Measurements from ENCODE around the gene PLS1. TPM values are rescaled to one million over a fixed set of nuclear protein-coding genes. Genes with fewer than 3 reads are reported as not detected.

PLS1 gene
- polyA plus RNA-seq, 1 experiment: 1.7 TPM

DNA sequence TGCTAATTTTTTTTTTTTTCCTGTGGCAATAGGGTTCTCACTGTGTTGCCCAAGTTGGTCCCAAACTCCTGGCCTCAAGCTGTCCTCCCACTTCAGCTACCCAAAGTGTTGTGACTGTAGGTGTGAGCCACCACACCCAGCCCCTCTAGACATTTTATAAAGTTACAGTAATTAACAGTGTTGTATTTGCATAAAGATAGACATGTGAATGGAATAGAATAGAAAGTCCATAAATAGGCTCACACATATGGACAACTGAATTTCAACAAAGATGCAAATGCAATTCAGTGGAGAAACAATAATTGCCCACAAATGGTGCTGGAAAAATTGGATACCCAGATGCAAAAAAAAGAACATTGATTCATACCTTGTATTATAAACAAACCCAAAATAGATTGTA, 39.9 kb downstream of the PLS1 start:
- TF ChIP-seq, protein P1, sequence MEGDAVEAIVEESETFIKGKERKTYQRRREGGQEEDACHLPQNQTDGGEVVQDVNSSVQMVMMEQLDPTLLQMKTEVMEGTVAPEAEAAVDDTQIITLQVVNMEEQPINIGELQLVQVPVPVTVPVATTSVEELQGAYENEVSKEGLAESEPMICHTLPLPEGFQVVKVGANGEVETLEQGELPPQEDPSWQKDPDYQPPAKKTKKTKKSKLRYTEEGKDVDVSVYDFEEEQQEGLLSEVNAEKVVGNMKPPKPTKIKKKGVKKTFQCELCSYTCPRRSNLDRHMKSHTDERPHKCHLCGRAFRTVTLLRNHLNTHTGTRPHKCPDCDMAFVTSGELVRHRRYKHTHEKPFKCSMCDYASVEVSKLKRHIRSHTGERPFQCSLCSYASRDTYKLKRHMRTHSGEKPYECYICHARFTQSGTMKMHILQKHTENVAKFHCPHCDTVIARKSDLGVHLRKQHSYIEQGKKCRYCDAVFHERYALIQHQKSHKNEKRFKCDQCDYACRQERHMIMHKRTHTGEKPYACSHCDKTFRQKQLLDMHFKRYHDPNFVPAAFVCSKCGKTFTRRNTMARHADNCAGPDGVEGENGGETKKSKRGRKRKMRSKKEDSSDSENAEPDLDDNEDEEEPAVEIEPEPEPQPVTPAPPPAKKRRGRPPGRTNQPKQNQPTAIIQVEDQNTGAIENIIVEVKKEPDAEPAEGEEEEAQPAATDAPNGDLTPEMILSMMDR (IDR thresholded peaks at IDR 0.05; ENCODE audit: low read depth, low read length): no peak
- POLR2A ChIA-PET: no interaction called here
- Histone ChIP-seq H3K9me3 (ENCODE audit: control insufficient read depth, insufficient read depth, low read length) (no peaks in the 10 kb centered on the region), H3K27ac (ENCODE audit: low read depth, low read length) (no peak overlapping the region), H3K27me3 (ENCODE audit: control insufficient read depth, insufficient read depth, low read length) (no peaks in the 10 kb centered on the region), H3K4me3 (ENCODE audit: low read depth, low read length) (no peak overlapping the region)
- CTCF ChIA-PET: no interaction called here
- DNase-seq (ENCODE audit: low read depth, low spot score): no peak

DNA sequence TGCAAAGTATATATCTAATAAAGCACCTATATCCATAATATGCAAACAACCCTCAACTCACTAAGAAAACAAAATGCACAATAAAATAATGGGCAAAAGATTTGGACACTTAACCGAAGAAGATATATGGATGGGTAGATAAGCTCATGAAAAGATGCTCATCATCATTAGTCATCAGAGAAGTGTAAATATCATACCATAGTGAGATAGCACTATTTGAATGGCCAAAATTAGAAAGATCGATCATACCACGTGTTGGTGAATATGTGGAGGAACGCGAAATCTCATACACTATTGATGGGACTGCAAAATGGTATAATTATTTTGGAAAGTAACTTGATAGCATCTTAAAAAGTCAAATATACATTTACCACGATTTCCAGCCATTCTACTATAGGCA, 40.5 kb downstream of the PLS1 start:
- TF ChIP-seq, protein P1 (IDR thresholded peaks at IDR 0.05; ENCODE audit: low read depth, low read length): no peak
- H3K27ac ChIP-seq (ENCODE audit: low read depth, low read length): no peak overlapping the region
- no peak overlapping the region for H3K4me3 ChIP-seq (ENCODE audit: low read depth, low read length)
- no peak for DNase-seq (ENCODE audit: low read depth, low spot score)
- no peaks in the 10 kb centered on the region for H3K9me3 ChIP-seq (ENCODE audit: control insufficient read depth, insufficient read depth, low read length)
- POLR2A ChIA-PET: no interaction called here
- no peaks in the 10 kb centered on the region for H3K27me3 ChIP-seq (ENCODE audit: control insufficient read depth, insufficient read depth, low read length)
- CTCF ChIA-PET: no interaction called here

DNA sequence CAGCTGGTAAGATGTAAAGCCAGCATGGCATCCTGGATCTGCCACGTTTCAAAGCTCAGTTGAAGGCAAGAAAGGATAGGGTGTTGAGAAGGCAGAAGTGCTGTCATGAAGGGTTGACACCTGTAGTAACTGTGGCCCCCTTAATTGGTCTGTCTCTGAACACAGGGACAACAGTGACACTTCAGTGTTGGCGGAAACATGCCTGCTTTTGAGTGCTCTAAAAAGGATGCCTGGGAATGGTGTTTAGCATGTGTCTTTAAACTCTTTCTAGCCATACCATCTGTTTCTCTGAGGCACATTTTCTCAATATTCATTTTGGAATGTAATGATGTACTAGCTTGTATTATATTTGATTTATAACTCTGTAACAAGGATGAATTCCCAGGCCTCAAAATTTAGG, 42.1 kb downstream of the PLS1 start:
- CTCF ChIA-PET: interaction anchor here (1.1 kb wide), 1 partner anchor 23 kb away, joined by 3 read pairs; no protein-coding TSS in a partner anchor
- TF ChIP-seq, protein P1 (IDR thresholded peaks at IDR 0.05; ENCODE audit: low read depth, low read length): no peak
- Histone ChIP-seq H3K4me3 (ENCODE audit: low read depth, low read length) (no peak overlapping the region), H3K27ac (ENCODE audit: low read depth, low read length) (no peak overlapping the region), H3K27me3 (ENCODE audit: control insufficient read depth, insufficient read depth, low read length) (no peaks in the 10 kb centered on the region), H3K9me3 (ENCODE audit: control insufficient read depth, insufficient read depth, low read length) (no peaks in the 10 kb centered on the region)
- POLR2A ChIA-PET: no interaction called here
- no peak for DNase-seq (ENCODE audit: low read depth, low spot score)

DNA sequence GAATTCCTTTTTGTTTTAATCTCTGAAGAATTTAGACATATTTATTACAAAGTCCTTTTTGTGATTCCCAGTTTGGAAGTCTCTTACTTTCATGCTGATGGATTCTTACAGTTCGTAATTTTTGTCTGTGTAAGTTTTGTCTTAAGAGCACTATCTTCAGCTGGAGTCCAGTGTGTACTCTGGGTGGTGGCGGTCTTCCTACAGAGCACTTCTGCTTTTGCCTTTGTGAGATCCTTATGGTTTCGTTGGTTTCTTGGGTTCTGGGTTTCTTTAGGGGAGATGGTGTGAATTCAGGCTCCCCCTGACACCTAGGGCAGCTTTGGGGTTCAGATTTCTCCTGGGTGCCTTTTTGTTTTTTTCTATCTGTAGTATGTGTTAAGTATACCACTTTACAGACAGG, 45.3 kb downstream of the PLS1 start:
- POLR2A ChIA-PET: no interaction called here
- CTCF ChIA-PET: no interaction called here
- H3K27ac ChIP-seq (ENCODE audit: low read depth, low read length): no peak overlapping the region
- no peaks in the 10 kb centered on the region for H3K27me3 ChIP-seq (ENCODE audit: control insufficient read depth, insufficient read depth, low read length)
- DNase-seq (ENCODE audit: low read depth, low spot score): no peak
- no peaks in the 10 kb centered on the region for H3K9me3 ChIP-seq (ENCODE audit: control insufficient read depth, insufficient read depth, low read length)
- H3K4me3 ChIP-seq (ENCODE audit: low read depth, low read length): no peak overlapping the region
- TF ChIP-seq, protein P1 (IDR thresholded peaks at IDR 0.05; ENCODE audit: low read depth, low read length): no peak

DNA sequence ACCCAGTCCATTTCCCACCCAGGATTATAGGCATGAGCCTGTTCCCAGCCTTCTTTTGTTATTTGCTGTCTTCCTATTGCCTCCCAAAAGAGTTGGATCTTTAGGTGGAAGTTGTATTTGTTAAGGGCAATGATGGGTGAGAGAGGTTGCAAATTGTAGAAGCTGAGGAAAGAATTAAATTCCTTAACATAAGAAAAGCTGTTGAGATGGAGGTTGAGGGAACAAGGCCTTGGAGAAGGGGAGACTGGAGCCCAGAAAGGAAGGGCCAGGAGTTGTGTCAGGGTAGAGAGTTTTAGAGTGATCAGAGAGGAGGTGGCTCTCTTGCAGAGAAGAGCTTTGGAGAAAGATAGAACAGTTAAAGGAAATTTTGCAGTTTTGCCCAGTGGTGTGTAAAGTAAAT, 46.8 kb downstream of the PLS1 start:
- ChIA-PET POLR2A (no interaction called here), CTCF (interaction anchor here (0.7 kb wide), 1 partner anchor 255 kb away, joined by 3 read pairs; no protein-coding TSS in a partner anchor)
- DNase-seq (ENCODE audit: low read depth, low spot score): no peak
- no peaks in the 10 kb centered on the region for H3K27me3 ChIP-seq (ENCODE audit: control insufficient read depth, insufficient read depth, low read length)
- TF ChIP-seq, protein P1 (IDR thresholded peaks at IDR 0.05; ENCODE audit: low read depth, low read length): no peak
- no peak overlapping the region for H3K27ac ChIP-seq (ENCODE audit: low read depth, low read length)
- H3K9me3 ChIP-seq (ENCODE audit: control insufficient read depth, insufficient read depth, low read length): no peaks in the 10 kb centered on the region
- H3K4me3 ChIP-seq (ENCODE audit: low read depth, low read length): no peak overlapping the region

Measured in AG04450 (cell line).